Fibroblast of mammary gland (primary cell): ENCODE results near the gene HCFC2.
A peak's percentile ranks its signal among the peaks of the same experiment; 100 is the strongest.

ENCODE experiments used
- DNase-seq: peaks from one replicate; pipeline ENCODE4 v3.0.0-alpha.2; 2010; ENCODE audit warnings: low read depth
- H3K4me3 ChIP-seq: 2 replicates; pipeline ENCODE4 v1.5.1; 2011; ENCODE audit warnings: low read depth, mild to moderate bottlenecking, low read length, moderate library complexity; ENCODE audit not compliant: control insufficient read depth
- CTCF ChIP-seq: conservative IDR thresholded peaks from 2 replicates; pipeline ENCODE4 v1.5.1; 2011; ENCODE audit warnings: low read depth, low read length, inconsistent platforms; ENCODE audit not compliant: control insufficient read depth, insufficient read depth

Gene HCFC2

GRCh38 chr12:104121001-104121400 lies 56.7 kb downstream of the HCFC2 start:
- no peak for TF ChIP-seq CTCF
- DNase-seq = peak; percentile 35
- no peak overlapping the region for H3K4me3 ChIP-seq

- no peak overlapping the region for H3K4me3 ChIP-seq
- no peak for DNase-seq
- TF ChIP-seq CTCF = no peak
Observed at GRCh38 chr12:104122298-104122697, 58.0 kb downstream of the HCFC2 start.

GRCh38 chr12:104126548-104126947 lies 62.2 kb downstream of the HCFC2 start:
- TF ChIP-seq CTCF = no peak
- H3K4me3 ChIP-seq = no peak overlapping the region
- DNase-seq = no peak

GRCh38 chr12:104130760-104131159 lies 66.4 kb downstream of the HCFC2 start:
- no peak for DNase-seq
- no peak overlapping the region for H3K4me3 ChIP-seq
- no peak for TF ChIP-seq CTCF

- TF ChIP-seq CTCF = no peak
- H3K4me3 ChIP-seq = no peak overlapping the region
- no peak for DNase-seq
Observed at GRCh38 chr12:104131609-104132008, 67.3 kb downstream of the HCFC2 start.

- DNase-seq = no peak
- H3K4me3 ChIP-seq = no peak overlapping the region
Observed at GRCh38 chr12:104132351-104132956, 68.1 kb downstream of the HCFC2 start.

More at GRCh38 chr12:104132351-104132956, 68.1 kb downstream of the HCFC2 start:
- no peak for TF ChIP-seq CTCF
